HS-5 (cell line): ENCODE results near the gene DZIP1.

Source experiments
- DNase-seq: peaks from one replicate; pipeline ENCODE4 v3.0.0-alpha.2; 2012; ENCODE audit warnings: low read depth

DZIP1 gene

GRCh38 chr13:95642999-95643398 is 1.5 kb downstream of the DZIP1 start:
- DNase-seq: no peak

- DNase-seq: no peak
Measured at GRCh38 chr13:95642028-95642621, 2.4 kb downstream of the DZIP1 start.

GRCh38 chr13:95641291-95642027 is 3.0 kb downstream of the DZIP1 start:
- no peak for DNase-seq

DNA sequence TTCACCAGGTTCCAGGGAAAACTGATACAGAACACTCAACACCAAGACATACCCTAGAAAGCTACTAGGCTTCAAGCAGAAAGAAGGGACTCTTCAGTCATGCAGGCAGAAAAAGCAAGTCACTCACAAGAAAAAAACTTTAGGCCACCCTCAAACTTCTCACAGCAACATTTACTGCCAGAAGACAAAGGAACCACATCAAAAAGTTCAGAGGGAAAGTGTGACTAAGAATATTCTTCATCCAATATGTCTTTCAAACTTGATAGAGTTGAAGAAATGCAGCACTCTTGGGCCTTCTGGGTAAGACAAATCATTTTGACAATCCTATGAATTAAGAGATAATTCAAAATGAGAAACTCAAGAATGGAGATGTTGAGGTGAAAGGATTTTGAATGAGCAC is 7.7 kb downstream of the DZIP1 start:
- DNase-seq: no peak

DNA sequence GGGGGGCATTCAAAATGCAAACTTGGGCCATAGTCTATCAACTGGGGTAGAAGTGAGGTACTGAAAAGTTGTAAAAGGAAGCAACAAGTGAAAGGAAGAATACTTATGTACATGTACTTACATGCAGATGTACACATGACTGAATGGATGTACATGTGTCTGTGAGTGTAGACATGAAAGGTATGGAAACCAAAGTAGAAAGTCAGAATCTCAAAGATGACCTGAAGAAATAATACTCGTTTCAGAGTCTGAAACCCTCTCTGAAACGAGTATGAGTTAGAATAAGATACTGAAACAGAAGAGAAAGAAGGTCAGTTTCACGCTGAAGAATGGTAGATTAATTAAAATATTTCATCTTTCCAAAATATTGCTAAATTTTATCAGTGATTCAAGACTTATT is 13.9 kb downstream of the DZIP1 start:
- DNase-seq: no peak

GRCh38 chr13:95629071-95629470 is 15.4 kb downstream of the DZIP1 start:
- no peak for DNase-seq

- no peak for DNase-seq
Measured at GRCh38 chr13:95628488-95628887, 16.0 kb downstream of the DZIP1 start.

DNA sequence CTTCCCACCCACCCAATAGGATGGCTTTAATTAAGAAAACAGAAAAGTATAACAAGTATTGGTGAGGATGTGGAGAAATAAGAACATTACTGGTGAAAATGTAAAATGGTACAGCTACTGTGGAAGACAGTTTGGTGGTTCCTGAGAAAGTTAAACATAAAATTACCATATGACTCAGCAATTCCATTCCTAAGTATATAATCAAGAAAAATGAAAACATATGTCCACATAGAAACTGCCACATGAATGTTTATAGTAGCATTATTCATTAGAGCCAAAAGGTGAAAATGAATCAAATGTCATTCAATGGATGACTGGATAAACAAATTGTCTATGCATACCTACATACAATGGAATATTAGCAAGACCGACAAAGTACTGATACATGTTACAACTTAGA is 16.9 kb downstream of the DZIP1 start:
- DNase-seq: no peak

DNA sequence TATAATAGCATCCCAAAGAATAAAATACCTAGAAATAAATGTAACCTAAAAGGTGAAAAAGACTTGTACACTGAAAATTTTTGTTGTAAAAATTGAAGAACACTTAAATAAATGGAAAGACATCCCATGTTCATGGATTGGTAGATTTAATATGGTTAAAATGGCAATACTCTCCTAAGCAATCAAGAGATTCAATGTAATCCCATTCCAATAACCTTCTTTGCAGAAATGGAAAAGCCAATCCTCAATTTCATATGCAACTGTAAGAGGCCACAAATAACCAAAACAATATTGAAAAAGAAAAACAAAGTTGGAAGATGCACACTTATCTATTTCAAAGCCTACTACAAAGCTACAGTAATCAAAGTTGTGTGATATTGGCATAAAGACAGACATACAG is 17.7 kb downstream of the DZIP1 start:
- no peak for DNase-seq

DNA sequence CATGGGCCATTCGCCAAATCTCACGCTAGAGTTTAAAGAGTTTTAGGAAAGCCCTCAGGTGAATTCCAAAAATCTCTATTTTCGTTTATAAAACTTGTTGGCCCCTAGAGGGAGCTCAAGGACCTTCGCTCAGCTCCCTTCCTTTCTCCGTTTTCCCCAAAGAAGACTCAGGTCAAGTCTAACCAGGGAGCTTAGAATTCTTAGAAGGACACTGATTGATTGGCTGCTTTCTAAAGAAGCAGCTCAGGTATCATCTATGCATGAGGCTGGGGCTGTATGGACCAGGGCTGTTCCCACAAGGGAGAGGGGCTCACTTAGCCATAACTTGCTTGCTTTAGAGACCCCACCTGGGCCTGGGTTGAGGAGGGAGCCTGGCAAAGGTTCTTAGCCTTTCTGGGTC is 20.5 kb downstream of the DZIP1 start:
- no peak for DNase-seq

DNA sequence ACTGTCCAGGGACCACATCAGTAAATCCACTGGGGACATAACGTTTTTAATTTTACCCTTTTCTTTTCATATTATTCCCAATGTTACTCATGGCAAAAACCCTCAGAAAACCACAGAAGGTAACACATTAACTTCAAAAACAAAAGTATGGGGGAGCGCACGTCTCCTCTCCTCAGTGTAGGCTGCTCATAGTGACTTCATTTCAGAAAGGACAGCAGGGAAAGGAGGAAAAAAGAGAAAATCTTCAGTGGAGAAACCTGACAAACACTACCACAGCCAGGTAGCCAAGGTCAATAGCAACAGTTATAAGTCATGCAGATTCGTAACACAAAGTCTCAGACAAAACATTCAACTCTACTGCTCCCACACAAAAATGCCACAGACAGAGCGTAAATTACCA is 21.4 kb downstream of the DZIP1 start:
- DNase-seq: no peak

DNA sequence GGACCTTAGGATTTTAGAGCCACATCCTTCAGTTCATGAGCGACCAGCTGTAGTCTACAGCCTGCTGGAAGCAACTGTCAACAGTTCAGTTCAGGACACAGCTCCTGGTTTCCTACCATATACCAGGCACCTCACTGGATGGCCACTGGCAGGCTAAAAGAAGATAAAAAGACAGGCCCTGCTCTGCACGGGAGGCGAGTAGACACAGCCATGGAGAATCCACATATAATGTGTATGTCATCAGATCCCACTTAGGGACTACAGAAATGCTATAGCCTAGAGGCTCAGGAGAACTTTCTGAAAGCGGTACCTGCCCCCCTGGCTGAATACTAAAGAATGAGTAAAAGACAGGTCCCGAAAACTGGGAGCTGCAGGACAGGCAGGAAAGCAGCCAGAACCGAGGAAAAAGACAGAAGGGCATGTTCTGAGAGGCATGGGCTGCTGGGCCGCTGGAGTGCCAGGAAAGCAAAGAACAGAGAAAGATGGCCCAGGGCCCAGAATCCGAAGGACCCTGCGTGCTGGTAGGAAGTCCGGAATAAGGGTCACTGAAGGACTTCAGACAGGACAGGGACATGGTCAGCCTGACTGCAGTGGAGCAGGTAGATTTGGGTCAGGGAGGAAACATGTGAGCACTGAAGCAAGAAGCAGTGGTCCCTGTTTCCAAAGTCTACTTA is 23.5 kb downstream of the DZIP1 start:
- no peak for DNase-seq

DNA sequence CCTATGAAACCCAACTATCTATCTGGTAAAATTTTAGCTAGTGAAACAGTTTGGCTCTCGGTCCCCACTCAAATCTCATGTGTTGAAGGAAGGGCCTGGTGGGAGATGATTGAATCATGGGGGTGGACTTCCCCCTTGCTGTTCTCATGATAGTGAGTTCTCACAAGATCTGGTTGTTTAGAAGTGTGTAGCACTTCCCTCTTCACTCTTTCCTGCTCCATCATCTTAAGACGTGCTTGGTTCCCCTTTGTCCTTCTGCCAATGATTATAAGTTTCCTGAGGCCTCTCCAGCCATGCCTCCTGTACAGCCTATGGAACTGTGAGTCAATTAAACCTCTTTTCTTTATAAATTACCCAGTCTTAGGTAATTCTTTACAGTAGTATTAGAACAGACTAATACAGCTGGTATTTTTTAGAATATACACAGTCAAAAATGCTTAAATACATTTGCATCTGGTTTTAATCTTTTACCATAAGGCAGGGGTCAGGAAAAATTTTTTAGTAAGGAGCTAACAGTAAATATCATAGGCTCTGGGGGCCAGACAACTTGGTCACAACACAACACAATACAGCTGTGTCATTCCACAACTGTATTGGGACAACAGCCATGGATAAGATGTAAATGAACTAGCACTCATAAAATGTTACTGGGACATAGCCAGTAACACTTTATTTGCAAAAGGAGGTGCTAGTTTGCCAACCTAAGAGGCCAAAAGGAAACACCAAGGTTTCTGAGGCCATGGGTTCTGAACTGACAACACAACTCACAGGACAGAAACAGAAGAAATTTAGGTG is 24.3 kb downstream of the DZIP1 start:
- no peak for DNase-seq

- no peak for DNase-seq
Measured at GRCh38 chr13:95615539-95615938, 29.0 kb downstream of the DZIP1 start.

DNA sequence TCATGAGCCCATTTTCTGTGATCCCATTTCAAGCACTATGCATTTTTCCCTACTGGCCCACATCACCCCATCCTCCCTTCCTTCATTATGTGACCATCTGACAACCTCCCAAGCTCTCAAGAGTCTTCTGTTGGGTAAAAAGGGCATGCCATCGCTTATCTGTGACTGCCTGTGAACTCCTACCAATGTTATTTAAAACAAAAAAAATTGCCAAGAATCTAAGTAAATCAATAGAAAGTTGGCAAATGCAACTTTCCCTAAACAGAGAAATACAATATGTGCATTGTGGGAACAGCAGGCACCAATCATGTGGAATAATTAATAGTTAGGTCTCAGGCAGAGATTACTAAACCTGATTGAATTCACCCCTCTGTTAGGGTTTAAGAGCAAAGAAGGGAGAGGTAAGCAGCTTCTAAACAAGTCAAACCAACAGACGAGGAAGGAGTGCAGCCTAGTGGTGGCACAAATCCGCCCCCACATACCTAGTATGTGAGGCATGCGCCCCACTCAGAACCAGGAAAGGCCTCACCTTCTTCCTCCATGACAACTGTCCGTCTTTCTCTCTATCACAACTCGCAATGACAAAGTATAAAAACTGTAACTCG is 29.8 kb downstream of the DZIP1 start:
- no peak for DNase-seq

DNA sequence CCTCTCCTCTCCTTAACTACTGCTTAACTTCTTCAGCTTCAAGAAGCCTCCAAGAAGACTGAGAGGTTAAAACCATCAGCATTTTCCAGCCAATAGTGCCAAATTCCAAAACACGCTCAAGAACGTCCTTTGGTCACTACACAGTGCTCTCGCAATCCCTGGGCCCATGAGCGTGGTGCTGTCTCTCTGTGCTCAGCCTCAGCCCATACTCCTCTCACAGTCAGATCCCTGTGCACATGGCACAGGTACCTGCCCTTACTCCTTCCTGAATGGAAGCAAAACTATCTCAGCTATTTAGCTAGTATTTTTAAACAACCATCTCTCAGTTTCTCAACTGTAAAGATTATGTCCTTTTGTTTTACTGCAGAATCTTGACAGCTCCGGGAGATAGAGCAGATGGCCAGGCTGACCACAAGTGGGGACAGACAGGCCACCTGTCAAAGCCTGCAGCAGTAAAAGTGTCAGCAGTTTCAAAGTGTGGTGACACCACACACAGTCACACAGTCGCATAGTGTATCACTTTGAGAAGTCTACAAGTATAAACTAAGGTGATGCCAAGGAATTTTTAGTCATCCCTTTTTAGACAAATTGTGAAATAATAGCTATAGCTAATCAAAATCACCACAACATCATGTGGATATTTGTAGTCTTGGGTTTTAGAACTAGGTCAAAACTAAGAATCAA is 35.7 kb downstream of the DZIP1 start:
- no peak for DNase-seq

DNA sequence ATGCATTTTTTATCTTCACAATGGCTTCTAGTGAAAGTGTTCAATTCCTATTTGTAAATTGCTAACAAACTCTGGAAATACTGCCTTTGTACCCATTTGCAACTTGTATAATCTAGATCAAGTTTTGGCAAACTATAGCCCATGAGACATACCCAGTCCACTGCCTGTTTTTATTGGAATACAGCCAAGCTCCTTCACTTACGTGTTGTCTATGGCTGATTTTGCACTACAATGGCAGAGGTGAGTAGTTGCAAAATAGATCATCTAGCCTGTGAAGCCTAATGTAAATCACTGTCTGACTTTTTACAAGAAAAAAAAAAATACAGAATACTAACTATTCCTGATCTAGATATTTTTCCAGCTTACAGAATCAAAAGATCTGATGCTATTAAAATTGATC is 37.1 kb downstream of the DZIP1 start:
- DNase-seq: no peak

DNA sequence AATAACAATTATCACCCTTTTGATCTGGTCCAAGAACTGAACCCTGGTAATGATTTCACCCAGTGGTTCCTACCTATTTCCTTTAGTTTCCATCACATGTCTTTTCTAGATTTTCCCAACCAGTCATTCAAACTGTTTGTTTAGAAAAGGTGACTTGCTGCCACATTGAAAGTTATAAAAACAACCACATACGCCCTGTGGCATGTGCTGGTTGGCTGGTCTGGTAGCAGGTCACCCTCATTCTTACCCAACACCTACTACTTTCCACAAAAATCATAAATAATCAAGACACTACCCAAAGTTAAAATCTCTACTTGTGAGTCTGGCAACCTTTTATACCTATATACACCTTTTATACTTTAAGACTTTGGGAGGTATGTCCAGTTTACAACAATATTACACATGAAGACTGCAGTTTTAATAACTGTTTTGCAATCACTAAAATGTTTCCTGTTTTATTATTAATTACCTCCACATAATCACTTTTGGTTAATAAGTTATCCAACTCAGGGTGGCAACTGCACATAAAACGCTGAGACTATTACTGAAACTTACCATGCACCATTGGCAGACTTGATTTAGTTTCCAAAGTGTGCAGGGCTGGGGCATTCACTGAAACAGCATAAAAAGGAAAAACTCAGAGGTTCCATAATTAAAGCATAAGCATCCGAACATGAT is 38.9 kb downstream of the DZIP1 start:
- no peak for DNase-seq

DNA sequence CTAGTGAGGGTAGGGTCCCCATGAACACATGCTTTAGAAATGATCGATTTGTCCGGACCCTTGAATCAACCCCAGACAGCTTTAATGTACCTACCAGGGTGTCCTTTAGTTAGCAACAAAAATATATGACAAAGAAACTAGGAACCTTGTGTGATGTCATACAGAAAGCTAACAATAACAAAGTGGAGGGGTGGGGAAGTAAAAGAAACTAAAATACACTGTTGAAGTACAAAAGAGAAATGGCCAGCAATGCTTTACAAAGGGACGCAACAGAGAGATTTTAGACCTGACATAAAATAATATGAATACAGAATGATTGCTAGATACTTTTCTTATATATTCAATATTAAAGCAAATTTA is 40.0 kb downstream of the DZIP1 start:
- DNase-seq: no peak

DNA sequence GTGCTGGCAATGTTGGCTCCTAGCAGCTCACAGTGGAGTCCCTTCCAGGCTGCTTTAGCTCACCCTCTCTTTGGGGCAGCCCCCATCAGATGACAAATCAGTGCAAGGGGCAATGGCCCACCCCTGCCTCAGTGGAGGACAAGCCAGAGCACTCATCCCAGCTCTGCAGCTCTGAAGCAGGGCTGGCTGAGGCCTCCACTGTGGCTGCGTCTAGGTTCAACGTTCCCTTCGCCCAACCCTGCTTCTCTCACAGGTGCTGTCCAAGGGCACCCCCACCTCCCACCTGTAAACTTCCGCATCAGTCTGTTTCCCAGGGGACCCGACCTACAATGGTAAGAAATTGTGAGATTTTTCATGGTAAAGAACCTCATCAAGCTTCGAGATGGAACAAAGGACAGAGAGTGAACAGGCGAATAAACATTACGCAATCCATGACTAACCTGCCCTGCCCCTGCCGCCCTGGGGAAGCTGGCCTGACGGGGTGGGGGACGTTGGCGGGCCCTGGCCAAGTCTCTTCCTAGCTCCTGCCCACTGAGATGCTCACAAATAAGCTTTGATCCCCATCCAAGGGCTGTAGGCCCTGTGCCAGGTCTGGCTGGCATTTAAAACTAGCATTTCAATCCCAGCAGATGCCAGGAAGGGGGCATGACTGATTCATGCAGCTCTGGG is 40.5 kb downstream of the DZIP1 start:
- no peak for DNase-seq

DNA sequence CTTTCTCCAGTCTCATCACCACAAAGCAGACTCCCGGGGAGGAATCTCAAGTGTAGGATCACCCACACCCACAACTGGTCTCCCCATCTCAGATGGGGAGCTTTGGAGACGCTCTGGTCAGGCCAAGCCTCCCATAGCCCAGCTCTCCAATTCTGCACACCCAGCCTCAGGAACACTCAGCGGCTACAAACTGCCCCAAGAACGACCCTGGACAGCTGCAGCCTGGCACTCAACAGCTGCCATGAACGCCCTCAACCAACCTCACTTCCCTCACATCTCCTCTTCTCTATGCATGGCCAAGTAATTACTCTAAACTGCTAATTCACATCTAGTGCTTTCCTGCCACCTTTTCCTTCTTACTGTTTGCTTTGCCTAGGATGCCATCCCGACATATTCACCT is 42.6 kb downstream of the DZIP1 start:
- DNase-seq: no peak
